ENCODE results near the gene IL13. TPM values are rescaled to one million over a fixed set of nuclear protein-coding genes. Genes with fewer than 3 reads are reported as not detected.

The IL13 gene
- total RNA-seq: not detected in 2 replicates

DNA sequence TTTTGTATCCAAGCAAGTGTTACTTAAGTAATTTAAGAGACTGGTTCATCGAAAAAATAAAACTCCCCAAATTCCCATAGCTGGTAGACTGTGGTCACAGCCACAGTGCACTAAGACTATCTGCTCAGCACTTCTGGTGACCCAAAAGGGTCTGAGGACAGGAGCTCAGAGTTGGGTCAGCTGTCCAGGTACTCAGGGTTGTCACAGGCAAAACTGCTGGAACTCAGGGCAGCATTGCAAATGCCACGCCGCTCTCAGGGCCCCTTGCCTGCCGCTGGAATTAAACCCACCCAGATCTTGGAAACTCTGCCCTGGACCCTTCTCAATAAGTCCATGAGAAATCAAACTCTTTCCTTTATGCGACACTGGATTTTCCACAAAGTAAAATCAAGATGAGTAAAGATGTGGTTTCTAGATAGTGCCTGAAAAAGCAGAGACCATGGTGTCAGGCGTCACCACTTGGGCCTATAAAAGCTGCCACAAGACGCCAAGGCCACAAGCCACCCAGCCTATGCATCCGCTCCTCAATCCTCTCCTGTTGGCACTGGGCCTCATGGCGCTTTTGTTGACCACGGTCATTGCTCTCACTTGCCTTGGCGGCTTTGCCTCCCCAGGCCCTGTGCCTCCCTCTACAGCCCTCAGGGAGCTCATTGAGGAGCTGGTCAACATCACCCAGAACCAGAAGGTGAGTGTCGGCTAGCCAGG is at the start of gene IL13:
Gene IL13 (plus strand): TSS at position 498 of the 705 bp plus-strand sequence. CDS start 14 bp downstream, at position 512.

DNA sequence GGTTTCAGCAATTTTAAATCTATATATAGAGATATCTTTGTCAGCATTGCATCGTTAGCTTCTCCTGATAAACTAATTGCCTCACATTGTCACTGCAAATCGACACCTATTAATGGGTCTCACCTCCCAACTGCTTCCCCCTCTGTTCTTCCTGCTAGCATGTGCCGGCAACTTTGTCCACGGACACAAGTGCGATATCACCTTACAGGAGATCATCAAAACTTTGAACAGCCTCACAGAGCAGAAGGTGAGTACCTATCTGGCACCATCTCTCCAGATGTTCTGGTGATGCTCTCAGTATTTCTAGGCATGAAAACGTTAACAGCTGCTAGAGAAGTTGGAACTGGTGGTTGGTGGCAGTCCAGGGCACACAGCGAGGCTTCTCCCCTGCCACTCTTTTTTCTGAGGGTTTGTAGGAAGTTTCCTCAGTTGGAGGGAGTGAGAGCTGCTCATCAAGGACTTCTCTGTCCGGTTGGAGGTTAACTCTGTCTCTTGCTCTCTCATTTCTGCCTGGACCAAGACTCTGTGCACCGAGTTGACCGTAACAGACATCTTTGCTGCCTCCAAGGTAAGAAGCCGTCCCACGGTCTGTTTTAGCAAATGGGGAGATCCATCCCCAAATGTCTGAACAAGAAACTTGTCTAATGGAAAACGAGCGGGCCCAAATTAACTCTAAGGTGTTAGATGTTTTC is 16.1 kb downstream of the IL13 start, which contains the start of gene IL4:
Gene IL4 (plus strand): TSS at position 51 of the 692 bp plus-strand sequence. CDS start 62 bp downstream, at position 113.

Other genes starting within 250 kb of the IL13 start
- gene IRF1, start 167.4 kb upstream of the IL13 start, total RNA-seq: 12.1 and 17.5 TPM in 2 replicates
- not detected in 2 replicates for gene IL5, start 114.7 kb upstream of the IL13 start, total RNA-seq
- gene RAD50, start 101.2 kb upstream of the IL13 start, total RNA-seq: 23.2 and 38.6 TPM in 2 replicates
- not detected in 2 replicates for gene IL4, start 15.8 kb downstream of the IL13 start, total RNA-seq
- gene KIF3A, start 79.4 kb downstream of the IL13 start, total RNA-seq: 15.7 and 16.9 TPM in 2 replicates
- not detected in 2 replicates for gene CCNI2, start 89.3 kb downstream of the IL13 start, total RNA-seq
- 48.7 and 67.4 TPM in 2 replicates for gene SEPTIN8, start 119.1 kb downstream of the IL13 start, total RNA-seq
- not detected in 2 replicates for gene SOWAHA, start 155.1 kb downstream of the IL13 start, total RNA-seq
- gene SHROOM1, start 172.5 kb downstream of the IL13 start, total RNA-seq: 1.8 and 2.1 TPM in 2 replicates
- gene GDF9, start 208.3 kb downstream of the IL13 start, total RNA-seq: under 0.01 and 0.09 TPM in 2 replicates
- gene UQCRQ, start 208.5 kb downstream of the IL13 start, total RNA-seq: 43.6 and 105 TPM in 2 replicates
- 0.18 and 0.30 TPM in 2 replicates for gene LEAP2, start 215.5 kb downstream of the IL13 start, total RNA-seq

All from smooth muscle cell of the umbilical artery (primary cell).